PC-3 (cell line): Measurements from ENCODE around the gene TRABD2B.

Experiments
- EZH2 ChIP-seq: fragments of 300-600 bp; sonication (generic); IDR thresholded peaks from one replicate; pipeline ENCODE4 v1.6.1; 2017; ENCODE audit warnings: antibody characterized with exemption, mild to moderate bottlenecking, low read length; ENCODE audit not compliant: unreplicated experiment
- TF ChIP-seq, protein P1 (sequence below): fragments of 300-600 bp; sonication (generic); conservative IDR thresholded peaks from 2 replicates; pipeline ENCODE4 v1.5.1; 2017; ENCODE audit warnings: antibody characterized with exemption, low read depth, mild to moderate bottlenecking, low read length

GRCh38 chr1:47819574-47819888 is 177.7 kb downstream of the TRABD2B start:
- TF ChIP-seq, protein P1, sequence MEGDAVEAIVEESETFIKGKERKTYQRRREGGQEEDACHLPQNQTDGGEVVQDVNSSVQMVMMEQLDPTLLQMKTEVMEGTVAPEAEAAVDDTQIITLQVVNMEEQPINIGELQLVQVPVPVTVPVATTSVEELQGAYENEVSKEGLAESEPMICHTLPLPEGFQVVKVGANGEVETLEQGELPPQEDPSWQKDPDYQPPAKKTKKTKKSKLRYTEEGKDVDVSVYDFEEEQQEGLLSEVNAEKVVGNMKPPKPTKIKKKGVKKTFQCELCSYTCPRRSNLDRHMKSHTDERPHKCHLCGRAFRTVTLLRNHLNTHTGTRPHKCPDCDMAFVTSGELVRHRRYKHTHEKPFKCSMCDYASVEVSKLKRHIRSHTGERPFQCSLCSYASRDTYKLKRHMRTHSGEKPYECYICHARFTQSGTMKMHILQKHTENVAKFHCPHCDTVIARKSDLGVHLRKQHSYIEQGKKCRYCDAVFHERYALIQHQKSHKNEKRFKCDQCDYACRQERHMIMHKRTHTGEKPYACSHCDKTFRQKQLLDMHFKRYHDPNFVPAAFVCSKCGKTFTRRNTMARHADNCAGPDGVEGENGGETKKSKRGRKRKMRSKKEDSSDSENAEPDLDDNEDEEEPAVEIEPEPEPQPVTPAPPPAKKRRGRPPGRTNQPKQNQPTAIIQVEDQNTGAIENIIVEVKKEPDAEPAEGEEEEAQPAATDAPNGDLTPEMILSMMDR, result no peak
- TF ChIP-seq EZH2, result no peak
